Stimulated activated CD8-positive, alpha-beta memory T cell treated with anti-CD3 and anti-CD28 coated beads, Interleukin-12 subunit alpha, Interleukin-12 subunit beta, amount 100 ng/mL, for 24 hours (primary cell): Measurements from ENCODE around the gene BST1.

Experiments
- DNase-seq: peaks from one replicate; pipeline ENCODE4 v3.0.0-alpha.2; 2020; ENCODE audit errors: extremely low read depth

Gene BST1

GRCh38 chr4:15702941-15703403 is at the start of gene BST1:
Gene BST1, plus strand, starts transcription at chr4:15703065. Its CDS starts 80 bp downstream, at chr4:15703145.
- DNase-seq = peak; percentile 9

DNA sequence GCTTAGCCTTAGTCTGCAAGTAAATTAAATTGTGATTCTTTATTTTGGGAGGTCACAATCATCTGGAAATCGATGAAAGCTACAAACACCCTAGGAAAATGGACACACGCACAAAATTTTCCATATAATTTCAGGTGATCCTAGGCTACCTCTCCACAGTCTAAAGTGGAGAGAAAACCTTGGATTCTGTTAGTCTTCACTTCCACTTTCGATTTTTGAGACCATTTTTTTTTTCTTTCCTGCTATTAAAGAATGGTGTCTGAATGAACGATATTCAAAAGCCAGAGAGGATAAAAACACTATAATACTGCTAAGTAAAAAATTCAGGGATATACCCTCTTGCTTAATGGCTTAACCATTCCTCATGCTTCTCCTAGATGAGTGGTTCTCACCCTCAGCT is 49.4 kb upstream of the BST1 start:
- DNase-seq = no peak

DNA sequence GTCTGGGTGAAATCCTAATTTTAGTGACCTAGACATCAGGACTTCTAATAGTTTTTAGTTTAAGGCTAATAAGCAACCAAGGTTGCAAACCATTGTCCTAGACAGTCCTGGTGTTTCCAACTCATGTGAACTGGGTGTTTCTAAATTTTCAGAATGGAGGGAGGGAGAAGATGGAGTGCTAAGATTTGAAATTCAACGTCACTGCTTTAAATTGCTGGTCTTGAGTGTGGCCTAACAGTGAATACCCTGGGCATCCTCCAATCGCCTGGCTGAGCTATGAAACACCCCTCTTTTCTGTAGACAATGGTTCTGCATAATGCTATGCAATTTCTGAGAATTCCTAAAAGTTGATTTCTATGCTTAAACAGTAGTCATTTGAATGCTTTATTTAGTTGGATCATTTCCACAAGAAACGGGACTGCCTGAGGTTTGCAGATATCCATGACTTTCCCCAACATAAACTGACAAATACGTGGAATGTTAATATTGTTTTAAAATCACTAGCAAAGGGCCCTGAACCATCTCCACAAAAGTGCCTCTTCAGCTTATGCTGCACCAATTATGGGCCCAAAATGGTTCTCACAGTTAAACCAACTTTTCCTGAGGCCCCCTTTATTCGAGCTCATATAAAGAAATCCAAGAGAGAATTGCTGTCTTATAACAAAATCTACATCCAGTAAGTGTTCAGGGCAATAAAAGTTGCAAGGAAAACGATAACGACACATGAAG is 48.8 kb upstream of the BST1 start:
- no peak for DNase-seq

GRCh38 chr4:15654593-15655222 is 48.2 kb upstream of the BST1 start:
- DNase-seq = peak; percentile 16

- DNase-seq = peak; percentile 61
These were observed 47.4 kb upstream of the BST1 start, which contains the start of gene FBXL5 for GRCh38 chr4:15655223-15656037. Gene FBXL5, minus strand, starts transcription at chr4:15655357. Its CDS starts 70 bp downstream, at chr4:15655287.

- DNase-seq = no peak
These were observed 46.8 kb upstream of the BST1 start for GRCh38 chr4:15656038-15656470.

- no peak for DNase-seq
These were observed 45.5 kb upstream of the BST1 start for GRCh38 chr4:15657366-15657765.

- no peak for DNase-seq
These were observed 44.6 kb upstream of the BST1 start for GRCh38 chr4:15658136-15658770.

- no peak for DNase-seq
These were observed 44.1 kb upstream of the BST1 start for GRCh38 chr4:15658781-15659180.

GRCh38 chr4:15659768-15660570 is 42.9 kb upstream of the BST1 start:
- no peak for DNase-seq

DNA sequence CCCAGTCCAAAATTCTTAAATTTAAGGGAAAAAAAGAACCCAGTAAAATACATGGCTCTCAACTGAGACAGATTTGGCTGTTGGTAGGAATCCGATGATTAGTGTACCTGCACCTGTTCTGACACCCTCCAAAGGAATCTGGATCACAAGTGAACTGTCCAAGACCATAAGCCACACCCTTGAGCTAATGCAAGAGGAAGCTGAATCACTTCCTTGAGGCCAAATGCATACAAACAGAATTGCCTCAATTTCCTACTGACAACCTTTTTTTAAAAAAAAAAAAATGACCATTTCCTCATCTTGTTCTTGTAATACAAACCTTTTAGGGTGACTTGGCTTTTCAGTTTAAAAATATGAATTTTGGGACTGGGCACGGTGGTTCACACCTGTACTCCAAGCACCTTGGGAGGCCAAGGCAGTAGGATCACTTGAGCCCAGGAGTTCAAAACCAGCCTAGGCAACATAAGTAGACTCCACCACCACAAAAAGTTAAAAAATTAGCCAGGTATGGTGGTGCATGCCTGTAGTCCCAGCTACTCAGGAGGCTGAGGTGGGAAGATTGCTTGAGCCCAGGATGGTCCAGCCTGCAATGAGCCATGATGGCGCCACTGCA is 37.0 kb upstream of the BST1 start:
- no peak for DNase-seq

GRCh38 chr4:15667006-15667405 is 35.9 kb upstream of the BST1 start:
- no peak for DNase-seq

GRCh38 chr4:15668566-15669435 is 34.1 kb upstream of the BST1 start:
- DNase-seq = no peak

DNA sequence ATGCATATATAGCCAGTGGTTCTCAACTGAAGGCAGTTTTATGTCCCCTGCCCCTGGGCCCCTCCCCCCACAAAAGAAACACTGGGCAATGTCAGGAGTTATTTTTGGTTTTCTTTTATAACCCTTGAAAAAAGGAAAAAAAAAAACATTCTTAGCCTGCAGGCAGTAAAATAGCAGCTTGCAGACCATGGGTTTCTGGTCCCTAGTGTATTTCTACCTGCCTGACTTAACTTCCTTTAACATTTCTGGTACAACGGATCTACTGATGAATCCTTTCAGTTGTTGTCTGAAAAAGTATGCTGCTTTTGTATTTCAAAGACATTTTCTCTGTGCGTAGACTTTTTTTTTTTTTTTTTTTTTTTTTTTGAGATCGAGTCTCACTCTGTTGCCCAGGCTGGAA is 32.3 kb upstream of the BST1 start:
- DNase-seq = no peak

DNA sequence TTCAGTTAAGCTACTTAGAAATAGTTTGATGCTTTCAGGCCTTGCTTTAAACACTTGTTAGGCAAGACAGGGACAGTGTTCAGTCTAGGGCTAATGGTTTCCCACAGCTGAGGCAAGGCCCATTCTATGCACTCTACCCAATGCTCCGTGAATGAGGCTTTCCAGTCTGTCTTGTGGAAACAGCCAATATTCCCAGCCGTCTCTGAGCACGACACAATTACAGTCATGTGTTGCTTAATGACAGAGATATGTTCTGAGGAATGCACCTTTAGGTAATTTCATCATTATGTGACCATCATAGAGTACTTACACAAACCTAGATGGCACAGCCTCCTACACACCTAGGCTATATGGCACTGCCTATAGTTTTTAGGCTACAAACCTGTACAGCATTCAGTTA is 30.8 kb upstream of the BST1 start:
- DNase-seq = no peak

GRCh38 chr4:15673337-15673736 is 29.5 kb upstream of the BST1 start:
- DNase-seq = no peak

GRCh38 chr4:15674046-15674445 is 28.8 kb upstream of the BST1 start:
- DNase-seq = no peak

DNA sequence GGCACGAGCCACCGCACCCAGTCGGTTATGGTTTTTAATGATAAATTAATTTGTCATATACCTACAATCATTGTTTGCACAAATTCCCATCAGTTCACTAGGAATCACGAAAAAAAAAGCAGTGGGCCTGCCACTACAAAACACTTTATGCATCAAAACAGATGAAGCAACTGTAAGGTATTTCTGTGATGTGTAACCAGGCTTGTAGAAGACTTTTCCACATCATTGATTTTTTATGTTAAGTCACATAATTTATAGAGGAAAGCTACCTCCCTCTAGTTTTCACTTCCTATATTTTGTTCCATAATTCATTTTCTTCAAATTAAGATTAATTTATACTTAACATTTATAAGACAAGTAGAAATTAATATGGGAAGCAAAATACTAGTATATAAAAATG is 27.9 kb upstream of the BST1 start:
- DNase-seq = no peak

DNA sequence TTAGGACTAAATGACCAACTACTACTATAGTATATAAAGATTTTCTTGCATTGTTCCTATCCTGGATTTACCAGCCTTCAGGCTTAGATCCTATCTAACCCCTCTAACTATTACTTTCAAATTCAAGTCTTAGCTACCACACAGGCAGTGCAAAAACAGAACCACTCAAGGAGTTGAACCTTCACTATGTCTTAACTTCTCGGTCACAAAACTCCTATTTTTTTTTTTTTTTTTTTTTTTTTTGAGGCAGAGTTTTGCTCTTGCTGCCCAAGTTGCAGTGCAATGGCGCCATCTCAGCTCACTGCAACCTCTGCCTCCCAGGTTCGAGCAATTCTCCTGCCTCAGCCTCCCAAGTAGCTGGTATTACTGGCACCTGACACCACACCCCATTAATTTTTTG is 27.5 kb upstream of the BST1 start:
- no peak for DNase-seq

- DNase-seq = no peak
These were observed 26.8 kb upstream of the BST1 start for GRCh38 chr4:15676039-15676438.
